SH-SY5Y (cell line): ENCODE measurements around the gene COG1.

Experiments used
- GATA2 ChIP-seq: IDR thresholded peaks from 2 replicates; pipeline ENCODE4 v1.6.1; 2011; ENCODE audit warnings: mild to moderate bottlenecking, low read depth, low read length
- GATA3 ChIP-seq: IDR thresholded peaks from 2 replicates; pipeline ENCODE4 v1.6.1; 2011; ENCODE audit warnings: low read depth, mild to moderate bottlenecking, low read length, moderate library complexity

DNA sequence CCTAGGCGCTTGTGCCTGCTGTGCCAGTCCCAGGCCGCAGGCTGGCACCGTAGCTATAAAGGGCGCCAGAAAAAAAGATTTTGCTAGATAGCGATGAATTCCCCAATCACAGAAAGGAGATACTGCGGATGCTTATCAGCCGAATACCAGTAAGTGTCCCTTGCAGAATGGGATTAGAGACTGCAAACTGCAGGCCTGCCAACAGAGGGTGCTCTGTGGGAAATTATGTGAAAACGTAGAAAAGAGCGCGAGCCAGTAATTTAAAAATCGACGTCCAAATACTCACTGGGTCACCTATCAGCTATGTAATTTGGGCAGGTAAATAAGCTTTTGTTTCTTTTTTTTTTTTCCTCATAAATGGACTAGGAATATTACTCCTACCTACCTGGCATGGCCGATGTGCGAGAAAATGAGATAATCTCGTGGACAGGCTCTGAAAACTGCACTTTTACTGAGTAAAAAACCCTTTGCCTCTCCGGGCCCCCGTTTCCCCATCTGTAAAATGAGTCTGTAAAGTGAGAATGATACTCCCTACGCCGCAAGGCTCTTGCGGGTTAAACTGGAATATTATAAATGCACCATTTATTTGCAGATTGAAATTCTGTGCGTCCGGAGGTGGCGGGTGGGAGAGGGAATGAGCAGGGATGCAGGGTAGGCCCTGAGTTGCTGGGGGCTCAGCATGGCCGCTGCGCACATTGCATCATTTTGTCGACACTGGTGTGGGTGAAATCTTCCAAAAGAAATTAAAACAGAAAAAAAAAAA, 1.2 kb upstream of the COG1 start:
- TF ChIP-seq GATA3 (peak; percentile 85; the same call in 1 of the 2 replicates), GATA2 (peak; percentile 96)
